HT-29 (cell line): Measurements from ENCODE around the gene ADAMTS2. TPM values are rescaled to one million over a fixed set of nuclear protein-coding genes. Genes with fewer than 3 reads are reported as not detected.

Experiments
- DNase-seq: peaks from one replicate; pipeline ENCODE4 v3.0.0-alpha.2; 2015; ENCODE audit warnings: low spot score
- total RNA-seq: library from RNA; depleted of rRNA; stranded (reverse); fragments of >200 nt; shearing (Covaris generic); gene quantifications from 2 replicates; pipeline ENCODE4 v1.2.3, GENCODE V29; 2014

ADAMTS2 gene
- total RNA-seq, 1 experiment from 2014 or later = not detected

DNA sequence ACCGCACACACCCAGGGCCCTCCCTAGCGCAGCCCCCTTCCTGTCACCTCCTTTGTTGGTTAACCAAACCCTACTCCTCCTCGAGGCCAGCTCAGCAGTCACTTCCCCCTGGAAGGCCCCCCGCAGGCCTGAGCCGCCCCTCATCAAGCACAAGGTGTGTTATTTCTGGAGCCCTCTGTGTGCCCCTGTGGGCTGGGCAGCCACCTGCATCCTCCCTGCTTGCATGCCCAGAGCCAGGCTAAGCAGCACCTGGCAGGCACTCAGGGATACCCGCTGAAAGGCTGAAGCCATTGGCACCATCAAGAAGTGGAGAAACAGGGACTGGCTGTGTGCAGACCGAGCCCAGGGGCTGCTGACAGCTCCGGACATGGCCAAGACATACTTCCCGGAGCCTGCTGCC is 163.3 kb downstream of the ADAMTS2 start:
- DNase-seq = no peak

- DNase-seq = no peak
These were observed 164.2 kb downstream of the ADAMTS2 start for GRCh38 chr5:179180921-179181645.

DNA sequence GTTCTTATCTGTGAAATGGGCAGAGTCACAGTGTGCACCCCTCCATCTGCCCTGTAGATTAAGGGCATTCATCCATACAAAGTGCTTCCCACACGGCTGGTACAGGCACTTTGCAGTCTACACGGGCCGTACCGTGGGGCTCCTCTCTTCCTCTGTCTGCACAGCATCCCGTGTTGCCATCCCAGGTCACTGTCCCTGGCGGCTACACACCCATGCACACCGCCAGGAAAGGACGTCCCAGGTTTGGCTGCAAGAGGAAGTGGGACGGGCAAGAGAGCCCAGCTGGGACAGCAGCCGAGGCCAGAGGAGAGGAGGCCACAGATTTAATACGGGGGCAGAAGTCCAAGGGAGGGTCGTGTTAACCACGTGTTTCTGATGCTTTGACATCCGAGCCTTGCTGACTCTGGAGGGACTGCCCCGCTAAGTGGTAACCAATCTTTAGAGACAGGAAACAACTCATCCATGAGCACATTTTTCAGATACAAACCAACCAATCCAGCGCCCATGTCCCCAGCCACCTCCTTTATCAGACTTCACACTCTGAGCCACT is 165.1 kb downstream of the ADAMTS2 start:
- DNase-seq = no peak

GRCh38 chr5:179177711-179178575 is 167.3 kb downstream of the ADAMTS2 start:
- DNase-seq = no peak

DNA sequence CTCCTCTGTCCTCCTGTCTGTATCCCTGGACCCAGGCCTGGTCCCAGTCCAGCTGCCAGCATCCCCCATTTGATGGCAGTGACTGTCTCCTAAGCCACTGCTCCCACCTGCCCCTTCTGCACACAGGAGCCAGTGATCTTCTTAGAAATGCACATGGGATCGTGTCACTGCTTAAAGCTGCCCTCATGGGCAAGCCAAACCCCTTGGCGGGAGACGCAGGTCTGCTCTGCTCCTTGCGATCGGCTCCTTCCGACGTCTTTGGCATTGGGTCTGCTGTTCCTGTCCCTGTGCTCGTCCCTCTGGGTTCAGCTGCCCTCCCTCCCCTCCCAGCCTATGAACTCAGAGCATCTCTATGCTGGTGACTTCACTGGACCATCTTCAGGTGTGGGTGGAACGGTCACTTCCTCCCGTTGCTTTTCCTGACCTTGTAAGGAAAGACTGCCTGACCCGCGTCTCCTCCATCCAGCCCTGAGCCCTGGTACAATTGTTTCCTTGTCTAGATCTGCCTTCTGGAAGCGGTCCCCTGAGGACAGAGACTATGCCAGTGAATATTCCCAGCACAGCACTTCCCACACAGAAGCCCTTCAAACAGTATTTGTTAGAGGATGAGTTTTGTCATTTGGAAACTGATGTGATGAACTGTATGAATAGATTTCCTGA is 168.6 kb downstream of the ADAMTS2 start:
- DNase-seq = no peak

- DNase-seq = no peak
These were observed 169.1 kb downstream of the ADAMTS2 start for GRCh38 chr5:179176166-179176565.

GRCh38 chr5:179171816-179172745 is 173.2 kb downstream of the ADAMTS2 start:
- DNase-seq = no peak

- no peak for DNase-seq
These were observed 173.9 kb downstream of the ADAMTS2 start for GRCh38 chr5:179171251-179171815.

DNA sequence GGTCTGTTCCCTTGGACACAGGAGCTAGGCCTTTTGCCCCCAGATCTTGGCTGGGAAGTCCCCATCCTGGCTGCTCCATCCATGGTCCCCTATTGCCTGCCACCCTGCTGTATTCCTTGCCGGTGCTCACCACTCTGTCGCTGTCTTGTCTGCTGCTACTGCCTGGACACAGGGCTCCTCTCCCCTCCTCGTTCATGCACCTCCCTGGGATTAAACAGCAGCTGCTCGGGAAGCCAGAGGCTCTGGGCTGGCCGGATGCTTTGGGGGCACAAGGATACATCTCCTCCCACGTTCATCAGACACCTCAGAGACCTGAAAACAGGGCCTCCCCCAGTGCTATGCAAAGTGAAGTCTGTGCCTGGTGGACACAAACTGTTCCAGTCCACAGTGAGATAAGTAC is 174.7 kb downstream of the ADAMTS2 start:
- DNase-seq = no peak

GRCh38 chr5:179169836-179170235 is 175.4 kb downstream of the ADAMTS2 start:
- no peak for DNase-seq

DNA sequence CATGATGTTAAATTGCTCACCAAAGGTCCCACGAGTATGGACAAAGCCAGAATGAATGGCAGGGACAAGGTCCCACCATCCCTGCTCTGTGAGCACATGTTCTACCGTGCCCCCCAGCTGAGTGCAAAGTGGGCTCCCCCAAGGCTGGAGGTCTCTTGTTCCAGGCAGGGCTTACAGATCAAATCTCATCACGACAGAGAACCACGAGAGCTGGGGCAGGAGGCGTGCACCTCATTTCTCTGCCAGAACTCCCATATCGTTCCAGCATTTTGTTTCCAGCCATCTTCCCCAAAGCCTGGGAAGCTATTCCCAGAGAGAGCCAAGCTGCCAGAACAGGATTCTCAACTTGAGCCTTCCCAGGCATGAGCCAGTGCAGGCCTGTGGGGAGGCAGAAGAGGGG is 176.6 kb downstream of the ADAMTS2 start:
- DNase-seq = no peak

DNA sequence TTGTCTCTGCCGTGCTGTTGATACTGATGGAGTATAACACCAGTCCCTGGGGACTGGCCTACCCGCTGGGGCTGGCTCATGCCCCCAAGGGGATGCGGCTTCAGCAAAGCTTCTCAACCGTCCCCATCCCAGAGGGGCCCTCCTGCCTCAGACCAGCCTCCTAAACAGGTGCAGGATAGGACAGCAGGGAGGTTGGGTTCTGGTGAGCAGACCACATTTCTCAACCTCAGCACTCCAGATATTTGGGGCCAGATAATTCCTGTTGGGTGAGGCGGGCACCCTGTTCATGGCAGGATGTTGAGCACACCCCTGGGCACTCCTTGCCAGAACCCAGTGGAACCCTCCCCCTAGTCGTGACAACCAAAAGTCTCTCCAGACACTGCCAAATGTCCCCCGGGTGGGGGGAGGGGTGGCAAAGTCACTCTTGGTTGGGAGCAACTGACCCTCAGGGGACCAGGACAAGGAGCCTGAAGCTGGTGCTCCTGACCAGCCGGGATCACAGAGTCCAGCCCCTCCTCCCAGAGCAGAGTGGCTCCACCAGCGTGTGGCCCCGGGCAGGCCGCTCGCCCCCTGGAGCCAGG is 177.3 kb downstream of the ADAMTS2 start:
- DNase-seq = no peak

GRCh38 chr5:179166886-179167841 is 178.1 kb downstream of the ADAMTS2 start:
- peak; percentile 14 for DNase-seq

DNA sequence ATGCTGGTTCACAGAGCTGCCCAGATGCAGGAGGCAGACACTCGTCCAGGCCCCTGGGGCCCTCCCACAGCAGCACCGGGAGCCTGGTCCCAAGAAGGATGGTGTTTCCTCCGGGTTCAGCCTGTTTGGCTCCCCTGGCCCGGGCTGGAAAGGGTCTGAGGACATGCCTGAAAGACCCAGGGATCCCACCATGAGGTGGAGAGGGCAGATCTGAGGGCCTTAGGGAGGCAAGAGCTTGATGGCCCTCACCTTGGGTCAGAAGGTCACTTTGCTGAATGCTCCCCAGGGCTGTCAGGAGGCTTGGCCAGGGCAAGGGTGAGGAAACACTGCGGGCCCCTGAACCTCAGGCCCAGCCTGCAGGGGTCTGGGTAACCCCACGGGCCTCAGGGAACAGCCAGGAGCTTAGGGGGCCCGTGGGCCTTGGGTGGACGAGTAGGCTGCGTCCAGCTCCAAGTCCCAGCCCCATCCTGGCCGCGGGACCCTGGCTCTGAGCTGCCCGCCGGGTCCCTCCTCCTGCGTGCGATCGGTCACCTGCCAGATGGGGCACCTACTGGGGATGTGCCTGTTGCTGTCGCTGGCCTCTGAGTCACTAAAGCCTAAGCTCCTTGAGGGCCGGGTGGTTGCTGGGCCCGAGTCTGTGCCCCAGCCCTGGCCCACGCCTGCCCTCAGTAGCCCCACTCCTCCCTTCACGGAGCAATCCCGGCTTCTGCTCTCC is 178.9 kb downstream of the ADAMTS2 start:
- no peak for DNase-seq

- DNase-seq = no peak
These were observed 179.7 kb downstream of the ADAMTS2 start for GRCh38 chr5:179165421-179166170.

DNA sequence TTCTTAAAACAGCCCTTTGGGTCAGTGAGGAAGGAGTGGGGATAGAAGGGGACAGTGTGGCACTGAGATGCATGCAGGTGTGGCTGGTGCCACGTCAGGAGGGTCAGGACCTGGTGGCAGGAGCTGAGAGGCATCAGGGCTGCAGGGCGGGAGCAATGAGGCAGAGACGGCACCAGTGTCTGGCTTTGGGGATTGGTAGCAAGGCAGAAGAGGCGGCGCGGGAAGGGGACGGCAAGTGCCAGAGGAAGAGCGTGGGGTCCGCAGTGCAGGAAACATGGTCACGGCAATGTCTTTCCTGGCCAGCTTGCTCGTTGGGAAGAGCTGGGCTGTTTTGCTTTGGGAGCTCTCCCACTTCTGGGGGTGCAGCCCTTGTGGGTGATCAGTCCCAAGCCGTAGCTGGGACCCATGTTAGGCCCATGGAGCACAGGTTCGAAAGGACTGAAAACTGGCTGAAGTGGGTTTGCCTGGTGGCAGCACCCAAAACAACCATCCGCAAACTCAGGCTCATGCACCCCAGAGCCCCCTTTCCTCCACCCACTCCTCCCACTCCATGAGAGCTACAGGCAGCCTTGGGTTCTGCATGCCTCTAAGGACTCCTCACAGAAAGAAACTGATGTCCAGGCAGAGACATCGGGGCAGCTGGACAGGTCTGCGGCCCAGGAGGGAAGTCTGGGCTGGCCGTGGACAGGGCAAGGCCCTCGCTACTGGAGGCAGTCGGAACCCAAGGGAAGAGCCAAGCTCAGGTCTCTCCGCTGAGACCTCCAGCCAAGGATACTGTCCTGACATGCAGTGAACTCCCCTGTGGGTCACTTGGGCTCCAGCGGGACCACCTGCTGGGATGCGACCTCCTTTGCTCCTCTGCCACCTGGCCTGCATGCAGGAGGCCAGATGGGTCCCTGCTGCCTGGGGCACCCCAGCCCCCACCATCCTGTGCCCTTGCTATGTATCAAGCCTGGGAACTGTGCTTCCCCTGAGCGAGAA is 180.6 kb downstream of the ADAMTS2 start:
- DNase-seq = no peak
